DMS 273 (cell line): Measurements from ENCODE around the gene SPAG8.

Source experiments
- DNase-seq: peaks from one replicate; lab custom pipeline; 2025; ENCODE audit not compliant: unreplicated experiment; lab: John Stamatoyannopoulos, UW

Gene SPAG8

GRCh38 chr9:35813434-35814105, 1.5 kb upstream of the SPAG8 start:
- DNase-seq, result peak; percentile 54

GRCh38 chr9:35811381-35812024, 559 bp downstream of the SPAG8 start:
- DNase-seq, result peak; percentile 32

GRCh38 chr9:35810122-35810521, 1.9 kb downstream of the SPAG8 start:
- no peak for DNase-seq

GRCh38 chr9:35808433-35808832, 3.6 kb downstream of the SPAG8 start:
- no peak for DNase-seq

DNA sequence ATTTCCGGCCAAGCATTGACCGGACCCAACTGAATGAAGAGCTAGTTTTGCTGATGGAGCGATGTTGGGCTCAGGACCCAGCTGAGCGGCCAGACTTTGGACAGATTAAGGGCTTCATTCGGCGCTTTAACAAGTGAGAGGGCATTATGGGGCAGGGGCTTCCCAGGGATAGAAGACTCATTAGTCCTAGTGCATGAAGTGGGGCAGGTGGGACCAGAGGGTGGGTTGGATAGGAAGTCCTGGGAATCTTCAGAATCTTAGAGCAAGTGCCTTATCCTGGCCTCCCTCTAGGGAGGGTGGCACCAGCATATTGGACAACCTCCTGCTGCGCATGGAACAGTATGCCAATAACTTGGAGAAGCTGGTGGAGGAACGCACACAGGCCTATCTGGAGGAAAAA, 6.0 kb downstream of the SPAG8 start:
- no peak for DNase-seq

- no peak for DNase-seq
These were observed 10.5 kb downstream of the SPAG8 start for GRCh38 chr9:35801328-35802128.

DNA sequence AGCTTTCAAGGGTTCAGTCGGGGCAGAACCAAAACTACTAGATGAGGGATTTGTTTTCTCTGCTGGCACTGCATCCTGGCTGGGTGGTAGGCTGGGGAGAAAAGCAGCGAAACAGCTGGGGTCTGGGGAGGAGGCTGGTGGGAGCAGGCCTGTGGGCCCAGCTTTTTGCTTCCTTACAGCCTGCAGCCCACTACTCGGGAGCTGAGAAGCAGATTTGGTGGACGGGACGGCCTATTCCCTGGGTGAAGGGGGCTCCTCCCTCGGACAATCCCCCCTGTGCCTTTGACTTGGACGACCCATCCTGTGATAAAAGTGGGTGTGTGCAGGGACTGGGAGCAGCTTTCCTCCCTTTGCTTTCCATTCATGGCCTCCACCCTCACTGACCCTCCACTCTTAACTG, 11.5 kb downstream of the SPAG8 start:
- no peak for DNase-seq

DNA sequence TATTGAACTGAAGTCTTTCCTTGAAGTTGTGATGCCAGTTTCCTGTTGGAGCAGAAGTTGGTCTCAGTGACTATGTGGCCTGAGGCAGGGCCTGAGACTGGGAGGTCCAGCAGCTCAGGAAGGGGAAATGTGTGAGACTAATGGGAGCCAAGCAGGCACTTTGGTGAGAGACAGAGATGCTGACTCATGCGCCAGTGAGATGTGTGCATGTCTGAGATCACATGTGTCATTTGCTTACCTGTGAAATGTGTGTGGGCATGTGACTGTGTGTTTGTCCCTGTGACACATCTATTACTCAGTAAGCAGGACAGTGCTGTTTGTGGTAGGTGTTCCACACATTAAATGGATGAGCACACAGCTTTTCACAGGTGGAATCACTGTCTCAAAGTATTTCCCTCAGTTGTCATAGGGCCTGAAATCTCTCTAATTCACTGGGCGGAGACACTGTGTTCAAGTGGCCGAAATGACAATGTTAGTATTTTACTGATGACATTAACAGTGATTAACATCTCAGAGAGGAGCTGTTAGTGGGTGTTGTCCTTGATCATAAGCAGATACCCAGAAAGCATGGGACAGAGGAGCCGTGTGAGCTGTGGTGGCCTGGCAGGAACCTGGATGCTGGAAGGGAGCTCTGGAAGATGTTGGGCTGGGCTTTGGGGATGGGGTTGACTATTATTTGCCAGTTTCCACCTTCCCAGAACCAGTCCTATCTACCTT, 13.2 kb downstream of the SPAG8 start:
- no peak for DNase-seq

GRCh38 chr9:35797311-35798109, 14.6 kb downstream of the SPAG8 start:
- DNase-seq, result no peak

- DNase-seq, result no peak
These were observed 16.4 kb downstream of the SPAG8 start for GRCh38 chr9:35795695-35796094.

DNA sequence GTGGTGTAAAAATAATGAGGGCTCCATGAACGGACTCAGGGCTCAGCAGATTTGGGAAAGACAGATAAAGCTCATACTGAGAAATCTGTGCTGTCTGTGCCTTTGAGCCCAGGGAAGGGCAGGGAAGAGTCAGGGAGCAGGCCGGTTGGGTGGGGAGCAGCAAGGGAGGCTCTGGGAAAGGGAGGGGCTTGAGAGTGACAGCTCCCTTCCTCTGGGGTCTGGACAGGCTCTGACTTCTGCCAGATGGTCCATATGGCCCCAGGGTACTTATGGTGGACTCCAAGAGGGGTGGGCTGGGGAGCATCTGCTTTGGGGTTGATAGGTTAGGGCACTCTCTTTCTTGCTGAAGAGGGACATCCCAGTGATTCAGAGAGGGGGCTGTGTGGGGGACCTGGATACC, 18.6 kb downstream of the SPAG8 start:
- no peak for DNase-seq

- DNase-seq, result no peak
These were observed 19.2 kb downstream of the SPAG8 start for GRCh38 chr9:35792826-35793225.

DNA sequence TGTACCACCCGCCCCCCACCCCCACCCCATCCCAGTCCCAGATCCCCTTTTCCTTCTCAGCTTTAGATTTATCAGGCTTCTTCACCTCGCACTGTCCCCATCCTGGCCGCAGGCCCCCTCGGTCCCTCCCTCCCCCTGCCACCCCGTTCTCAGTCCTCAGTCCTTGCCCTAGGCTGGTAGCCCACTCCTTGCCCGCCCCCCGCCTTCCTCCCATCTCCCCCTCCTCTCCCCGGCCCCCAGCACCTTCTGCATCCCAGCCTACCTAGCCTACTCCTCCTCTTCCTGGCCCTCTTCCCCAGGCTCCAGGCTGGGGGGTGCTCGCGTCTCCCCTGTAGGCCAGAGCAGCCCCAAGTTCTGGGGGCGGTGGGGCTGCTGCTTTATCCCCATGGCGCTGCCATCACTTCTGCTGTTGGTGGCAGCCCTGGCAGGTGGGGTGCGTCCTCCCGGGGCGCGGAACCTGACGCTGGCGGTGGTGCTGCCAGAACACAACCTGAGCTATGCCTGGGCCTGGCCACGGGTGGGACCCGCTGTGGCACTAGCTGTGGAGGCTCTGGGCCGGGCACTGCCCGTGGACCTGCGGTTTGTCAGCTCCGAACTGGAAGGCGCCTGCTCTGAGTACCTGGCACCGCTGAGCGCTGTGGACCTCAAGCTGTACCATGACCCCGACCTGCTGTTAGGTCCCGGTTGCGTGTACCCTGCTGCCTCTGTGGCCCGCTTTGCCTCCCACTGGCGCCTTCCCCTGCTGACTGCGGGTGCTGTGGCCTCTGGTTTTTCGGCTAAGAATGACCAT, 19.8 kb downstream of the SPAG8 start:
- no peak for DNase-seq

GRCh38 chr9:35791297-35791921, 20.7 kb downstream of the SPAG8 start, which contains the start of gene NPR2:
Gene NPR2, plus strand, starts transcription at chr9:35791591. Its CDS starts 818 bp downstream, at chr9:35792409.
- peak; percentile 29 for DNase-seq

GRCh38 chr9:35790385-35791296, 21.4 kb downstream of the SPAG8 start:
- peak; percentile 87 for DNase-seq

DNA sequence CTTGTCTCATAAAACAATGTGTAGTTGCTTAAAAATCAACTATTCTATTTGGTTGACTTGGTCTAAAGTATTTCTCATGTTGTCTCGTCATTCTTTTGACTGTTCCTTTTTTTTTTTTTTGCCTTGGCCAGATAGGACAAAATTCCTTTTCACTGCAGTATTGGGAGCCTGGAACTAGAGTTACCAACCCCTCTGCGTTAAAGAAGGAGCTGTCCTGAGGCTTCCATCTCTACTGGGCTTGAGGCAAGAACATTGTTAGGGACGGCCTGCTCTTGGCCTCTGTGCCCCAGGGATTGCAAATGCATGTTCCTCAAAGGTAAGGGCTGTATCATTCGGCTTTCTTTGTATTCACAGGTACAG, 22.1 kb downstream of the SPAG8 start:
- no peak for DNase-seq

DNA sequence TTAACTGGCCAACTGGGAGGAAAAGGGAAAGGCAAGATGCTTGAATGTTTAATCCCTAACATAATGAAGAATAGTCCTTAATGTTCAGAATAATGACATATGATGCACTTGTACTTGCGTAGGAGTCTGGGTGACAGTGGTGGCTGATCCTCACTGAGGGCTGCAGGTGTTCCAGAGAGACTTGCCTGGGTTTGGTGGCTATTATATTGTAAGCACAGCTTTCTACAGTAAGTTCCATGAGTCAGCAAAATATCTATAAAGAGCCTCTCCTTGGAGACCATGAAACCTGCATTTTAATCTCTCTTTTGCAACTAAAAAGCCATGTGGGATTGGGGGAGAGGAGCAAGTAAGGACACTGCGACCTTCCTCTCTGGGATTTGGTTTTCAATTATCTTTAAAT, 22.5 kb downstream of the SPAG8 start:
- no peak for DNase-seq

DNA sequence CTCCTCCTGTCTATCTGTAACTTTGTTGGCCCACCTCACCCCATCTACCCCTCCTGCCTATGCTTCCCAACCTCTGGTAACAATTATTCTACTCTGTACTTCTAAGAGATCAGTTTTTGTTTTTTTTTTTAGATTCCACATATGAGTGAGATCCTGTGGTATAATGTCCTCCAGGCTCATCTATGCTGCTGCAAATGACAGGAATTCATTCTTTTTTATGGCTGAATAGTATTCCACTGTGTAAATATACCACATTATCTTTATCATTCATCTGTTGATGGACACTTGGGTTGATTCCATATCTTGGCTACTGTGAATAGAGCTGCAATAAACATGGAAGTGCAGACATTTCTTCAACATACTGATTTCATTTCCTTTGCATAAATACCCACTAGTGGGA, 28.6 kb downstream of the SPAG8 start:
- DNase-seq, result no peak
